Stomach smooth muscle (tissue), 2 donors: ENCODE results near the gene GPR143.

Experiments used
- H3K27ac ChIP-seq: one replicate; pipeline ENCODE4 v1.7.0; 2013; ENCODE audit warnings: mild to moderate bottlenecking, low read length, inconsistent platforms
- H3K27me3 ChIP-seq, 2 donors: one replicate each; pipeline ENCODE4 v1.7.0; 2013; ENCODE audit warnings: low read length in 2 of 2; ENCODE audit not compliant: insufficient read depth in 2 of 2, control insufficient read depth in 1 of 2
- H3K36me3 ChIP-seq, 2 donors: one replicate each; pipeline ENCODE4 v1.7.0; 2013; ENCODE audit warnings: low read length in 2 of 2; ENCODE audit not compliant: control insufficient read depth in 2 of 2, insufficient read depth in 2 of 2
- H3K4me1 ChIP-seq: one replicate; pipeline ENCODE4 v1.7.0; 2013; ENCODE audit warnings: low read length; ENCODE audit not compliant: control insufficient read depth, insufficient read depth
- H3K4me3 ChIP-seq, 2 donors: one replicate each; pipeline ENCODE4 v1.7.0; 2013; ENCODE audit warnings: low read length in 2 of 2
- H3K9ac ChIP-seq, 2 donors: one replicate each; pipeline ENCODE4 v1.7.0; 2013; ENCODE audit warnings: low read length in 2 of 2, mild to moderate bottlenecking in 1 of 2
- H3K9me3 ChIP-seq, 2 donors: one replicate each; pipeline ENCODE4 v1.7.0; 2013; ENCODE audit warnings: low read length in 2 of 2; ENCODE audit not compliant: control insufficient read depth in 2 of 2
- donor health status: healthy.
- donor health status: Pancreatic carcinoma.

Gene GPR143

GRCh38 chrX:9708086-9708485 lies 57.6 kb downstream of the GPR143 start:
- Histone ChIP-seq H3K36me3 (peaks cover 3 to 17% of the 10 kb centered on the region in 2 donors), H3K9me3 (peaks cover 0 to 2% of the 10 kb centered on the region in 2 donors), H3K4me3 (no peak overlapping the region)

GRCh38 chrX:9707306-9708033 lies 58.2 kb downstream of the GPR143 start:
- Histone ChIP-seq H3K9ac (no peak overlapping the region), H3K4me1 (no peaks in the 10 kb centered on the region), H3K4me3 (no peak overlapping the region), H3K27me3 (no peaks in the 10 kb centered on the region), H3K9me3 (peaks cover 0 to 2% of the 10 kb centered on the region in 2 donors), H3K27ac (no peak overlapping the region), H3K36me3 (peaks cover 3 to 14% of the 10 kb centered on the region in 2 donors)

More at GRCh38 chrX:9708086-9708485, 57.6 kb downstream of the GPR143 start:
- H3K27ac ChIP-seq, result no peak overlapping the region
- no peaks in the 10 kb centered on the region for H3K27me3 ChIP-seq
- no peak overlapping the region for H3K9ac ChIP-seq
- H3K4me1 ChIP-seq, result no peaks in the 10 kb centered on the region

GRCh38 chrX:9706421-9706820 lies 59.2 kb downstream of the GPR143 start:
- H3K4me1 ChIP-seq, result no peaks in the 10 kb centered on the region
- H3K9ac ChIP-seq, result no peak overlapping the region
- H3K9me3 ChIP-seq, result peaks cover 0 to 2% of the 10 kb centered on the region in 2 donors
- peaks cover 7 to 9% of the 10 kb centered on the region in 2 donors for H3K36me3 ChIP-seq
- H3K27me3 ChIP-seq, result no peaks in the 10 kb centered on the region
- H3K27ac ChIP-seq, result no peak overlapping the region
- H3K4me3 ChIP-seq, result no peak overlapping the region

- H3K9ac ChIP-seq, result no peak overlapping the region
- H3K27me3 ChIP-seq, result no peaks in the 10 kb centered on the region
- no peak overlapping the region for H3K27ac ChIP-seq
- H3K9me3 ChIP-seq, result peaks cover 0 to 2% of the 10 kb centered on the region in 2 donors
- H3K36me3 ChIP-seq, result peaks cover 7 to 8% of the 10 kb centered on the region in 2 donors
- no peaks in the 10 kb centered on the region for H3K4me1 ChIP-seq
- no peak overlapping the region for H3K4me3 ChIP-seq
Observed at GRCh38 chrX:9704876-9705465, 60.7 kb downstream of the GPR143 start.

GRCh38 chrX:9703406-9703805 lies 62.2 kb downstream of the GPR143 start:
- Histone ChIP-seq H3K27me3 (no peaks in the 10 kb centered on the region), H3K36me3 (peaks cover 7 to 11% of the 10 kb centered on the region in 2 donors), H3K27ac (no peak overlapping the region), H3K4me3 (no peak overlapping the region), H3K4me1 (no peaks in the 10 kb centered on the region), H3K9ac (no peak overlapping the region), H3K9me3 (peaks cover 0 to 2% of the 10 kb centered on the region in 2 donors)

- peaks cover 0 to 2% of the 10 kb centered on the region in 2 donors for H3K9me3 ChIP-seq
- no peak overlapping the region for H3K27ac ChIP-seq
- no peak overlapping the region for H3K4me3 ChIP-seq
- H3K9ac ChIP-seq, result no peak overlapping the region
- H3K27me3 ChIP-seq, result no peaks in the 10 kb centered on the region
- H3K36me3 ChIP-seq, result peaks cover 7 to 15% of the 10 kb centered on the region in 2 donors
- H3K4me1 ChIP-seq, result no peaks in the 10 kb centered on the region
Observed at GRCh38 chrX:9701790-9702189, 63.9 kb downstream of the GPR143 start.

GRCh38 chrX:9700555-9700954 lies 65.1 kb downstream of the GPR143 start:
- Histone ChIP-seq H3K4me3 (no peak overlapping the region), H3K4me1 (no peaks in the 10 kb centered on the region), H3K9me3 (peaks cover 0 to 2% of the 10 kb centered on the region in 2 donors), H3K9ac (no peak overlapping the region), H3K27ac (no peak overlapping the region), H3K27me3 (no peaks in the 10 kb centered on the region), H3K36me3 (peaks cover 7 to 15% of the 10 kb centered on the region in 2 donors)

- H3K9me3 ChIP-seq, result no peaks in the 10 kb centered on the region
- H3K4me3 ChIP-seq, result no peak overlapping the region
- H3K9ac ChIP-seq, result no peak overlapping the region
- peaks cover 4 to 14% of the 10 kb centered on the region in 2 donors for H3K36me3 ChIP-seq
- H3K27ac ChIP-seq, result no peak overlapping the region
- H3K27me3 ChIP-seq, result no peaks in the 10 kb centered on the region
- H3K4me1 ChIP-seq, result no peaks in the 10 kb centered on the region
Observed at GRCh38 chrX:9698576-9698975, 67.1 kb downstream of the GPR143 start.

- Histone ChIP-seq H3K27me3 (no peaks in the 10 kb centered on the region), H3K36me3 (peaks cover 7 to 14% of the 10 kb centered on the region in 2 donors), H3K9me3 (no peaks in the 10 kb centered on the region)
Observed at GRCh38 chrX:9693307-9694001, 72.2 kb downstream of the GPR143 start.

GRCh38 chrX:9690046-9690445 lies 75.6 kb downstream of the GPR143 start:
- no peaks in the 10 kb centered on the region for H3K9me3 ChIP-seq
- H3K9ac ChIP-seq, result no peak overlapping the region
- H3K4me3 ChIP-seq, result no peak overlapping the region
- no peak overlapping the region for H3K27ac ChIP-seq
- H3K4me1 ChIP-seq, result no peaks in the 10 kb centered on the region
- no peaks in the 10 kb centered on the region for H3K27me3 ChIP-seq
- peaks cover 9 to 12% of the 10 kb centered on the region in 2 donors for H3K36me3 ChIP-seq

More at GRCh38 chrX:9693307-9694001, 72.2 kb downstream of the GPR143 start:
- no peaks in the 10 kb centered on the region for H3K4me1 ChIP-seq
- no peak overlapping the region for H3K9ac ChIP-seq
- H3K4me3 ChIP-seq, result no peak overlapping the region
- H3K27ac ChIP-seq, result no peak overlapping the region
